AG04449 (cell line): ENCODE measurements around the gene CLMP.
A peak's percentile ranks its signal among the peaks of the same experiment; 100 is the strongest.

Source experiments
- CTCF ChIA-PET: fragments of 350-600 bp; formaldehyde crosslinking; extraction: SDS; loops from one replicate; lab custom pipeline; 2021; ENCODE audit warnings: antibody characterized with exemption; lab: Yijun Ruan, JAX
- POLR2A ChIA-PET: fragments of 400-600, 350-600 bp; formaldehyde crosslinking; extraction: SDS; loops from one replicate; lab custom pipeline; 2020; ENCODE audit warnings: antibody characterized with exemption, inconsistent platforms; lab: Yijun Ruan, JAX
- DNase-seq: peaks from one replicate; pipeline ENCODE4 v3.0.0-alpha.2; 2010; ENCODE audit warnings: low read depth, low spot score
- H3K4me3 ChIP-seq: 2 replicates; pipeline ENCODE4 v1.5.1; 2011; ENCODE audit warnings: low read depth, mild to moderate bottlenecking, control low read depth, low read length
- CTCF ChIP-seq: IDR thresholded peaks from one replicate; pipeline ENCODE4 v1.5.1; 2011; ENCODE audit warnings: mild to moderate bottlenecking, moderate library complexity, low read length, control low read depth, inconsistent platforms; ENCODE audit not compliant: insufficient read depth; ENCODE audit errors: missing control alignments

Gene CLMP

DNA sequence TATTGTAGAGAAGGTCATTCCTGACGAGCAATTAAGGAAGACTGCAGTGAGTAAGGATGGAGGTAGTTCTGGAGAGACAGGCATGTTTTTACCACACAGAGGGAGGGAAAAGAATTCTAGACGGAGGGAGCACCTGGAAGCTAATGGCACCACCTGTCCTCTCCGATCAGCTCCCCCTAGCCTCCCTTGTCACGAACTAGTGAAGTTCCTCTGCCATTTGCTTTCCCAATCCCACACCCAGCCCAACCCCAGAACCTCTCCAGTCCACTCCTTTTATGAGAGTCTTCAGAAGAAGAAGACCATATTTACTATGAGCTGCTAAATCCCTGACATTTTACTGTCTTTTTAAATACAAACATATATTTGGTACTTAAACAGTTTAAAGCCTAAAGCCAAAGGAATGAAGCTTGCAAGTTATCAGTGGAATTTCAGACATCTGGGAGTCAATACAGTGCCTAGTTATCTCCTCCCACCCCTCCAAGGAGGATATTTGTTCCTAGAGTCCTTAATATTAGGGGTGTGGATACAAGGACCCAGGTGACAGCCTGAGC, 87.0 kb downstream of the CLMP start:
- DNase-seq, result no peak
- ChIA-PET CTCF (interaction anchor here (0.8 to 21.5 kb wide), 10 partner anchors 7 to 300 kb away, joined by 3 to 683 read pairs (median 4); no protein-coding TSS in a partner anchor), POLR2A (interaction anchor here (0.6 kb wide), 1 partner anchor 80 kb away, joined by 3 read pairs; no protein-coding TSS in a partner anchor)
- no peak for TF ChIP-seq CTCF
- H3K4me3 ChIP-seq, result no peak overlapping the region

- POLR2A ChIA-PET, result no interaction called here
- CTCF ChIA-PET, result interaction anchor here (0.8 to 21.5 kb wide), 13 partner anchors 9 to 472 kb away, joined by 3 to 683 read pairs (median 7); no protein-coding TSS in a partner anchor
- no peak for TF ChIP-seq CTCF
- no peak for DNase-seq
- no peak overlapping the region for H3K4me3 ChIP-seq
These were observed 90.4 kb downstream of the CLMP start for GRCh38 chr11:123104697-123105096.

DNA sequence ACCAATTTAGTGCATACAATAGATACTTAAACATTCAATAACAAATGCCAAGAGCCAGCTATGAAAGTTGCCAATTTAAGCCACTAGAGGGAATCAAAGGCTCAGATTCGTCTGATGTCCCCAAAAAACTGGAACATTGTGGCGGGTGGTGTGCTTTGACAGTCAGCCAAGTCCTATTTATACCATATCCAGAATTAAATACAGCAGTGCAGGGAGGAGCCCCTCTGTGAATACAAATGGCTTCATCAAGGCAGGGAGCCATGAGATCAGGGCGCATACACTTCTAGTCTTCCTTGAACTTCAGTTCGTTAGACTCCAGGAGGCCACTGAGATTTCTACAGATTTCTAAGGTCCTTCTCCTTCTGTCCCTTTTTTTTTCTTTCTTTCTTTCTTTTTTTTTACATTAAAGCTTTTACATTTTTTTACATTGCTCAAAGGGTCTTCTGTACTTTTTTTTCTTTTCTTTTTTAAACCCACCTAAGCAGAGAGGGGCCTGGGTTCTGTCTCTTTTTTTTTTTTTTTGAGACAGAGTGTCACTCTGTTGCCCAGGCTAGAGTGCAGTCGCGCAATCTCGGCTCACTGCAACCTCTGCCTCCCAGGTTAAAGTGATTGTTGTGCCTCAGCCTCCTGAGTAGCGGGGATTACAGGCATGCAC, 91.6 kb downstream of the CLMP start:
- ChIA-PET CTCF (interaction anchor here (0.6 to 21.5 kb wide), 41 partner anchors 6 to 473 kb away, joined by 3 to 683 read pairs (median 5); no protein-coding TSS in a partner anchor), POLR2A (interaction anchor here (1.1 kb wide), 2 partner anchors 41 to 158 kb away, joined by 4 to 6 read pairs; partner anchors contain the start of gene HSPA8)
- H3K4me3 ChIP-seq, result no peak overlapping the region
- peak; percentile 45 for DNase-seq
- peak; percentile 48 for TF ChIP-seq CTCF

- CTCF ChIA-PET, result interaction anchor here (1.0 to 21.5 kb wide), 6 partner anchors 9 to 306 kb away, joined by 3 to 683 read pairs (median 36); no protein-coding TSS in a partner anchor
These were observed 94.5 kb downstream of the CLMP start for GRCh38 chr11:123100379-123101085.

DNA sequence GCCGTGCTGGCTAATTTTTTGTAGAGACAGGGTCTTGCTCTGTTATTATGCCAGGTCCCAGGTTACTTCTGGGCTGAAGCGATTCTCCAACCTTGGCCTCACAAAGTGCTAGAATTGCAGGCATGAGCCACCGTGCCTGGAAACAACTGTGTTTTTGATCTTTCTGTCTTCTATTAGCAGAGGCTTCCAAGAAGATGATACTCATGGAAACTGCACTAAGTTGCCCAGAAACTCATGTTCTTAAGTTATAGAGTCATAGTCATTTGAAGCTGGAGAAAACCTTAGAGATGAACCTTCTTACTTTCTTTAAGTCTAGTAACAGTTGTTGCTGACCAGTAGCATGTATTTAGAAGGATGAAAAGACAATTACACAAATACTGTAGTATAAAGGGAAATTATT, 96.1 kb downstream of the CLMP start:
- POLR2A ChIA-PET, result no interaction called here
- H3K4me3 ChIP-seq, result no peak overlapping the region
- DNase-seq, result no peak
- CTCF ChIA-PET, result interaction anchor here (1.1 to 21.5 kb wide), 5 partner anchors 11 to 380 kb away, joined by 3 to 683 read pairs (median 42); no protein-coding TSS in a partner anchor
- TF ChIP-seq CTCF, result no peak

More at GRCh38 chr11:123100379-123101085, 94.5 kb downstream of the CLMP start:
- no peak for TF ChIP-seq CTCF
- DNase-seq, result no peak
- POLR2A ChIA-PET, result no interaction called here
- no peak overlapping the region for H3K4me3 ChIP-seq
